Prostate gland (tissue), 2 donors: ENCODE results near the gene ST3GAL2.

Experiments used
- CTCF ChIP-seq, 4 experiments: fragments of 200-600 bp in 2 of 4; fragments of 450-650 bp in 2 of 4; sonication (generic) in 2 of 4; IDR thresholded peaks; 1 replicate in 3 of 4; 2 replicates in 1 of 4; pipeline ENCODE4 v1.5.1; 2016 to 2019; ENCODE audit warnings: antibody characterized with exemption in 4 of 4, mild to moderate bottlenecking in 2 of 4, moderate library complexity in 2 of 4
- POLR2A ChIP-seq: fragments of 450-650 bp; IDR thresholded peaks from one replicate; pipeline ENCODE4 v1.6.1; 2016; ENCODE audit warnings: antibody characterized with exemption, mild to moderate bottlenecking
- POLR2AphosphoS5 ChIP-seq: sonication (generic); formaldehyde crosslinking; IDR thresholded peaks from one replicate; pipeline ENCODE4 v1.6.1; 2017; ENCODE audit warnings: antibody characterized with exemption

- TF ChIP-seq CTCF (IDR thresholded peaks at IDR 0.05) (no peak), POLR2A (no peak), POLR2AphosphoS5 (no peak)
Measured at GRCh38 chr16:70394853-70395252, 44.0 kb downstream of the ST3GAL2 start.
